Mesendoderm (in vitro differentiated cells): ENCODE results near the gene TF.

Experiments
- DNase-seq: peaks from one replicate; pipeline ENCODE4 v3.0.0; 2013
- H2AK5ac ChIP-seq: 2 replicates; pipeline ENCODE4 v1.6.1; 2013; ENCODE audit warnings: low read length, inconsistent platforms
- H2BK120ac ChIP-seq: 2 replicates; pipeline ENCODE4 v1.6.1; 2013; ENCODE audit warnings: low read depth, mild to moderate bottlenecking, low read length, moderate library complexity, mixed read lengths
- H2BK15ac ChIP-seq: replicated peaks from 2 replicates; pipeline ENCODE4 v1.6.1; 2013; ENCODE audit warnings: low read depth, mild to moderate bottlenecking, moderate library complexity
- H2BK5ac ChIP-seq: 2 replicates; pipeline ENCODE4 v1.6.1; 2013; ENCODE audit warnings: low read length, inconsistent platforms
- H3K18ac ChIP-seq: 2 replicates; pipeline ENCODE4 v1.6.1; 2013; ENCODE audit warnings: mild to moderate bottlenecking, low read length, mixed read lengths
- H3K23ac ChIP-seq: one replicate; pipeline ENCODE4 v1.6.1; 2013; ENCODE audit warnings: low read length
- H3K27ac ChIP-seq: 2 replicates; pipeline ENCODE4 v1.5.1; 2013; ENCODE audit warnings: low read depth, mild to moderate bottlenecking, inconsistent platforms, low read length, moderate library complexity
- H3K27me3 ChIP-seq: 2 replicates; pipeline ENCODE4 v1.6.1; 2013; ENCODE audit warnings: low read length, control low read depth, mild to moderate bottlenecking, inconsistent platforms; ENCODE audit not compliant: insufficient read depth, poor library complexity
- H3K36me3 ChIP-seq: 2 replicates; pipeline ENCODE4 v1.6.1; 2013; ENCODE audit warnings: low read length, inconsistent platforms; ENCODE audit not compliant: control insufficient read depth, insufficient read depth
- H3K4ac ChIP-seq: one replicate; pipeline ENCODE4 v1.6.1; 2013; ENCODE audit warnings: low read depth, mild to moderate bottlenecking, low read length, moderate library complexity
- H3K4me1 ChIP-seq: 2 replicates; pipeline ENCODE4 v1.6.1; 2013; ENCODE audit warnings: low read depth, low read length, inconsistent platforms; ENCODE audit not compliant: control insufficient read depth
- H3K4me2 ChIP-seq: 2 replicates; pipeline ENCODE4 v1.6.1; 2013; ENCODE audit warnings: low read length
- H3K4me3 ChIP-seq: 2 replicates; pipeline ENCODE4 v1.5.1; 2013; ENCODE audit warnings: mild to moderate bottlenecking, low read length
- H3K56ac ChIP-seq: one replicate; pipeline ENCODE4 v1.6.1; 2013; ENCODE audit warnings: low read length
- H3K79me1 ChIP-seq: 2 replicates; pipeline ENCODE4 v1.6.1; 2013; ENCODE audit warnings: low read length, inconsistent platforms
- H3K79me2 ChIP-seq: 2 replicates; pipeline ENCODE4 v1.6.1; 2013; ENCODE audit warnings: mild to moderate bottlenecking, low read length; ENCODE audit not compliant: control insufficient read depth, insufficient read depth
- H3K9ac ChIP-seq: 2 replicates; pipeline ENCODE4 v1.6.1; 2013; ENCODE audit warnings: low read length, inconsistent platforms
- H4K5ac ChIP-seq: one replicate; pipeline ENCODE4 v1.6.1; 2013; ENCODE audit warnings: low read length
- H4K8ac ChIP-seq: one replicate; pipeline ENCODE4 v1.6.1; 2013; ENCODE audit warnings: low read depth, mild to moderate bottlenecking, control low read depth, low read length, moderate library complexity
- WGBS: extraction: QIAGEN DNeasy Blood & Tissue Kit; methylation state at CpG from one replicate; pipeline ENCODE4 v1.1.7; 2013; ENCODE audit warnings: low lambda C conversion rate, missing lambda C conversion rate; ENCODE audit not compliant: insufficient coverage; ENCODE audit errors: extremely low coverage; 5-methylcytosine and 5-hydroxymethylcytosine counted together

TF gene

DNA sequence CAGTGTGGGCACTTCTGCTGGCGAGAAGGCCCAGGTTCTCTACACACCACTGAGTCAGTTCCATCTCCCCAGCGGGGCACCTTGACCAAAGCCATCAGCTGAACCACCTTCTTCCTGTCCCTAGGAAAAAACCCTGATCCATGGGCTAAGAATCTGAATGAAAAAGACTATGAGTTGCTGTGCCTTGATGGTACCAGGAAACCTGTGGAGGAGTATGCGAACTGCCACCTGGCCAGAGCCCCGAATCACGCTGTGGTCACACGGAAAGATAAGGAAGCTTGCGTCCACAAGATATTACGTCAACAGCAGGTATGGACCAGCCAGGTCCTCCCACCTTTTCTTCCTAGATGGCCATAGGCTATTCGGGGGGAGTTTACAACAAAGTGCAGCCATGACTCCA is 29.1 kb downstream of the TF start:
- Histone ChIP-seq H3K4me1 (no peaks in the 10 kb centered on the region), H2BK15ac (no peak overlapping the region)

DNA sequence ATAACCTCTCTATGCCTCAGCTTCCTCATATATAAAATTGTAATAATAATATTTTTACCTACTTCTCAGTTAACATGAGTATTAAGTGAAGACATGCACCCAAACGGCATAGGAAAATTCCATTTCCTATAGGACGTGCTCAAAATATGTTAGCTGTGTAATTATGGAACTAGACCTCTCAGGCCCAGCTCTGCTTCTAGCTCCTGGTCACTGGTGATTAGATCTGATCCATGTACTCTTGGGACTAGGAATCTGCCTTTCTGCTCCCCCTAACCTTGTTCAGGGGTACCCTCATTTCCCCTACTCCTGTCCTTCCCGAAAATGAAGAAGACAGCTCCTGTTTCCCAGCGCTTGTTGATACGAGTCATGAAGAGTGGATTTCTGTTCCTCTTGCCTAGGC is 29.6 kb downstream of the TF start:
- H2BK15ac ChIP-seq, result no peak overlapping the region
- no peak overlapping the region for H3K56ac ChIP-seq
- H2BK5ac ChIP-seq, result no peak overlapping the region
- H3K79me1 ChIP-seq, result no peaks in the 10 kb centered on the region
- no peak for DNase-seq
- no peak overlapping the region for H2AK5ac ChIP-seq
- H3K4ac ChIP-seq, result no peak overlapping the region
- H4K5ac ChIP-seq, result no peak overlapping the region
- no peaks in the 10 kb centered on the region for H3K79me2 ChIP-seq
- H3K9ac ChIP-seq, result no peak overlapping the region
- H2BK120ac ChIP-seq, result no peak overlapping the region
- no peak overlapping the region for H4K8ac ChIP-seq
- H3K18ac ChIP-seq, result no peak overlapping the region
- no peak overlapping the region for H3K4me2 ChIP-seq
- H3K36me3 ChIP-seq, result no peaks in the 10 kb centered on the region
- no CpG with 5 or more reads among the region's 5 CpGs for WGBS
- H3K27ac ChIP-seq, result no peak overlapping the region
- H3K27me3 ChIP-seq, result no peaks in the 10 kb centered on the region
- H3K4me3 ChIP-seq, result no peak overlapping the region
- H3K23ac ChIP-seq, result no peak overlapping the region
- no peaks in the 10 kb centered on the region for H3K4me1 ChIP-seq

More for the DNA sequence above, 29.1 kb downstream of the TF start:
- no peaks in the 10 kb centered on the region for H3K27me3 ChIP-seq
- no peak overlapping the region for H3K56ac ChIP-seq
- H3K18ac ChIP-seq, result no peak overlapping the region
- no peak overlapping the region for H4K8ac ChIP-seq
- DNase-seq, result no peak
- H3K4me3 ChIP-seq, result no peak overlapping the region
- H3K79me2 ChIP-seq, result no peaks in the 10 kb centered on the region
- H3K79me1 ChIP-seq, result no peaks in the 10 kb centered on the region
- H4K5ac ChIP-seq, result no peak overlapping the region
- no peak overlapping the region for H2AK5ac ChIP-seq
- H3K23ac ChIP-seq, result no peak overlapping the region
- H2BK120ac ChIP-seq, result no peak overlapping the region
- H2BK5ac ChIP-seq, result no peak overlapping the region
- no peak overlapping the region for H3K9ac ChIP-seq
- no peaks in the 10 kb centered on the region for H3K36me3 ChIP-seq
- no peak overlapping the region for H3K27ac ChIP-seq
- WGBS, result no CpG with 5 or more reads among the region's 9 CpGs
- no peak overlapping the region for H3K4me2 ChIP-seq
- H3K4ac ChIP-seq, result no peak overlapping the region

DNA sequence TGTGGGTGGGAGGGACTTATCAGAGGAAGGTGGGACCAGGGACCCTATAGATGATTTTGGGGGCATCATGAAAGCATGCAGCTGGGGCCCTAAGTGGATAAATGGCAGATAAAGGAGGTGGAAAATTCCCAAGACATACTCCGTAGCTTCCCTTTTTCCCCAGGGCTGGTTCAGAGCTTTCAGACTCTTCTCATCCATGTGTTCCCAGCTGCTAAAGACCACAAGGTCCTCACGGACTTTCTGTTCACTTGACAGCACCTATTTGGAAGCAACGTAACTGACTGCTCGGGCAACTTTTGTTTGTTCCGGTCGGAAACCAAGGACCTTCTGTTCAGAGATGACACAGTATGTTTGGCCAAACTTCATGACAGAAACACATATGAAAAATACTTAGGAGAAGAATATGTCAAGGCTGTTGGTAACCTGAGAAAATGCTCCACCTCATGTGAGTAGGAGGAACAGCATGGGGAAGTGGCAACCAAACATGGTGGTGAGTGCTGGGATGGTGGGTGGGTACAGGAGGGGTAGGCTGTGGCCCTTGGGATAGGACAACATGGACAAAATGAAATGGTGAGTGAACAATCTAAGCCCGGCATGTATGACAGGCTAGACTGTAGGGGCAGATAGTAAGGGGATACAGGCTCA is 30.7 kb downstream of the TF start:
- WGBS, result no CpG with 5 or more reads among the region's 7 CpGs
- Histone ChIP-seq H3K23ac (no peak overlapping the region), H3K4me1 (no peaks in the 10 kb centered on the region), H2BK5ac (no peak overlapping the region), H2BK120ac (no peak overlapping the region), H2BK15ac (no peak overlapping the region), H3K79me1 (no peaks in the 10 kb centered on the region), H4K8ac (no peak overlapping the region), H4K5ac (no peak overlapping the region), H3K27ac (no peak overlapping the region), H3K36me3 (no peaks in the 10 kb centered on the region), H3K4ac (no peak overlapping the region), H3K4me3 (no peak overlapping the region), H3K79me2 (no peaks in the 10 kb centered on the region), H3K27me3 (no peaks in the 10 kb centered on the region), H3K4me2 (no peak overlapping the region), H3K18ac (no peak overlapping the region), H2AK5ac (no peak overlapping the region), H3K56ac (no peak overlapping the region), H3K9ac (no peak overlapping the region)
- DNase-seq, result no peak

DNA sequence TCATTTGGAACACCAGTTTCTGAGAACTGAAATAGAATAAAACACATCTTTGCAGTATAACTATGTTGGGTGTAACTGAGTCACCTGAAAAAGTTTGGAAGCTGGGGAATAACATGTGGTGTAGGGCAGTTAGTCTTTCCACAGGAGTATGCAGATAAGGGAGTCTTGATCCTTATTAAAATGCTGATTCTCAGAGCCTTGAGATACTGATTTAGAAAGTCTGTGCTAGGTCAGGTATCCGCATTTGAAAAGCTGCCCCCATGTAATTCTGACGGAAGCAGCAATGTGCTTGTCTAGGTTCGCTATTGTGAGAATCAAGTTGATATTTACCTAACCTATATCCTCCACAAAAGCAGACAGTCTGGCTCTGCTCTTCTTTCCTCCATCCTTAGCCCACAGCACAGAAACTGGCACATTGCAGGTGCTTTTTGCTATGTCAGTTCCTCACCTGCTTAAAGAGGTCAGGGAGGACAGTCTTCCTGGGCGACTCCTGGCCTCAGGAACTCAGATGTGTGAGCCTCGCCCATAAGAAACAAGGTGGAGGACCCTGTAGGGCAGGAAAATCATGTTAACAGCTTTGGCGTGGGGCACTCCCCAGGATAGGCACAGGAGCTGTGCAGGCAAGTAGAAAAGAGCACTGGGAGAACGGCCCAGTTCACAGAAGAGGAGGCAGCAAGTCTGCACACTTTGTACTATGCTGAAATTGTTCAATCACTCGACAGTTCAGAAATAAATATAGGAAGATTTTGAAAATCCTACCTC is 31.8 kb downstream of the TF start:
- Histone ChIP-seq H4K5ac (no peak overlapping the region), H3K79me2 (no peaks in the 10 kb centered on the region), H3K79me1 (no peaks in the 10 kb centered on the region), H2BK15ac (no peak overlapping the region), H3K27me3 (no peaks in the 10 kb centered on the region), H3K4me1 (no peaks in the 10 kb centered on the region), H2BK120ac (no peak overlapping the region), H3K18ac (no peak overlapping the region), H3K27ac (no peak overlapping the region), H3K4me3 (no peak overlapping the region), H2AK5ac (no peak overlapping the region), H3K4me2 (no peak overlapping the region), H3K36me3 (no peaks in the 10 kb centered on the region), H3K9ac (no peak overlapping the region), H4K8ac (no peak overlapping the region), H3K56ac (no peak overlapping the region), H3K4ac (no peak overlapping the region), H3K23ac (no peak overlapping the region), H2BK5ac (no peak overlapping the region)
- no peak for DNase-seq
- WGBS, result no CpG with 5 or more reads among the region's 8 CpGs

DNA sequence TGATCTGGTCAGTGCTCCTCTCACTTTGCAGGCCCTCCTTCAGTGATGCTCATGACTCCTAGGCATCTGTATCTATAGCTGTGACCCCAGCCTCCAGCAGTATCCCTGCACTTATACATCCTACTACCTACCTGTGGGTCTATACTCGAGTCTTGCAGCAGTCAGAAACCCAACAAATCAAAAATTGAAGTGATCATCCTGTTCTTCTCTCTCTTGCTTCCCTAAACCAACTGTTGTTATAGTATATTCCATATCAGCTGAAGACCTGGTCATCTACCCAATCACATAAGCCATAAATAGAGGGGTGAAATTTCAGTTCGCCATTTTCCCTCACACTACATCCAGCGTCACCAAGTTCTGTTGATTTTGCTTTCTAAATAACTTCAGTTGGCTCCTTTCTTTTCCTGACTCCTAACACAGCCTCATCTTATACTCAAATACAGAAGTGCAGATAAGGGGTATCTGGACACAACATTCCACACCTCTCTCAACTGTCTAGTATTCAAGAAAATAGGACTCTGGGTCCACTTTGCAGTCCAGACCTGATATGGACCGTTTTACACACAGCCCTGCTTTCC is 33.5 kb downstream of the TF start:
- Histone ChIP-seq H3K9ac (no peak overlapping the region), H4K5ac (no peak overlapping the region), H2BK15ac (no peak overlapping the region), H3K4me3 (no peak overlapping the region), H3K79me2 (no peaks in the 10 kb centered on the region), H2BK5ac (no peak overlapping the region), H3K4me1 (no peaks in the 10 kb centered on the region), H3K56ac (no peak overlapping the region), H3K23ac (no peak overlapping the region), H3K79me1 (no peaks in the 10 kb centered on the region), H2AK5ac (no peak overlapping the region), H3K4me2 (no peak overlapping the region), H3K27me3 (no peaks in the 10 kb centered on the region), H2BK120ac (no peak overlapping the region), H4K8ac (no peak overlapping the region), H3K18ac (no peak overlapping the region), H3K4ac (no peak overlapping the region), H3K27ac (no peak overlapping the region), H3K36me3 (no peaks in the 10 kb centered on the region)
- no peak for DNase-seq
- no CpG with 5 or more reads among the region's 4 CpGs for WGBS
